GM21786 (cell line): ENCODE data around the gene SMIM28.
"Not testable (repeated sequence)": the region's sequence is repeated elsewhere in the genome, so short reads cannot be mapped to it uniquely, and the experiment has no call there.

Experiments used
- ATAC-seq: cut with Tn5 transposase; IDR thresholded peaks from one replicate; pipeline ENCODE4 v1.9.1; 2021; ENCODE audit not compliant: unreplicated experiment

The SMIM28 gene

DNA sequence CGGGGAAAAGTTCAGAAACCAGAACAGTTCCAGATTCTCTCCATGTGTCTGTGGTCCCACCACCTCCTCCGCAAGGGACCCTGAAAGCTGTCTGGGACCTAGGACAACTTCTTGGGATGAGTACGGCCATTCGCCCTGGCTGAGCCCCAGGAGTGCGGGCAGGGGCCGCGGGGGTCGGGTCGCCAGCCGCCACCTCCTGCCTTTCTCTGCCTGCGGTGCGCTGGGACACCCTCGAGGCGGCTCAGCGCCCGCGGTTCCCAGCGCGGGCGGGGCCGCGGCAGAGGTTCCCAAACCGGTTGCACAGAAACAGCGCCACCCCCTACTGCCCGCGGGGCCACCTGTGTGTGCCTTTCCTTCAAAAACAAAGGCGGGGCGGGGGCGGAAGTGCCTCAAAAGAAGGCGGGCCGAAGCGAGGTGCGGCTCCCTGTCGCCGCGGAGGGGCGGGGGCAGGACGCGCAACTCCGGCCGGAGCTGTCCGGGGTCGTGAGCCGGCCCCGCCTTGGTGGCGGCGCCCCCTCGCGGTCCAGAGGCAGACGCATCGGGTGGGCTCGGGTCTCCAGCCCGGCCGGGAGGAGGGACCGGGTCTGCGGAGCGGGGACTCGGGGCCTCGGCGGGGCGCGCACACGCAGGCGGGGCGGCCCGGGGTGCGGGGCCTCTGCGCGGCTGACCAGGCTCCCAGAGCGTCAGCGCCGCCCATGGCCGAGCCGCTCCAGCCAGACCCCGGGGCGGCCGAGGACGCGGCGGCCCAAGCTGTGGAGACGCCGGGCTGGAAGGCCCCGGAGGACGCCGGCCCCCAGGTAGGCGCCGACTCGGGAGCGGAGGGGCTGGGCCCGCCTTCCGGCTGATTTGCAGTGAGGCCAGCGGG lies 26.3 kb downstream of the SMIM28 start, which contains the start of gene HEBP2:
Gene HEBP2, plus strand, starts transcription at position 423 of the 865 bp plus-strand sequence. Its CDS starts 273 bp downstream, at position 696.
- ATAC-seq, result peak; percentile 75

- ATAC-seq, result no peak
Measured at GRCh38 chr6:138404666-138405337, 27.1 kb downstream of the SMIM28 start.

- no peak for ATAC-seq
Measured at GRCh38 chr6:138405816-138406413, 28.2 kb downstream of the SMIM28 start.

DNA sequence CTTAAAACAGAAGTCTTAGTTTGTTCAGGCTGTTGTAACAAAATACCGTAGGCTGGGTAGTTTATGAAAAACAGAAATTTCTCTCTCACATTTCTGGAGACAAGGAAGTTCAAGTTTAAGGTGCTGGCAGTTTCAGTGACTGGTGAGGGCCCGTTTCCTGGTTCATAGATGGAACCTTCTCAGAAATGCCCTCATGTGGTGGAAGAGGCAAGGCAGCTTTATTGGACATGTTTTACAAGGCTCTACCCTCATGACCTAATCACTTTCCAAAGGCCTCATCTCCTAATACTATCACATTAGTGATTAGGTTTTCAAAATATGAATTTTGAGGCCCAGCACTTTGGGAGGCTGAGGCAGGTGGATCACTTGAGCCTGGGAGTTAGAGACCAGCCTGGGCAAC lies 28.7 kb downstream of the SMIM28 start:
- no peak for ATAC-seq

- ATAC-seq, result no peak
Measured at GRCh38 chr6:138410048-138410735, 32.5 kb downstream of the SMIM28 start.

DNA sequence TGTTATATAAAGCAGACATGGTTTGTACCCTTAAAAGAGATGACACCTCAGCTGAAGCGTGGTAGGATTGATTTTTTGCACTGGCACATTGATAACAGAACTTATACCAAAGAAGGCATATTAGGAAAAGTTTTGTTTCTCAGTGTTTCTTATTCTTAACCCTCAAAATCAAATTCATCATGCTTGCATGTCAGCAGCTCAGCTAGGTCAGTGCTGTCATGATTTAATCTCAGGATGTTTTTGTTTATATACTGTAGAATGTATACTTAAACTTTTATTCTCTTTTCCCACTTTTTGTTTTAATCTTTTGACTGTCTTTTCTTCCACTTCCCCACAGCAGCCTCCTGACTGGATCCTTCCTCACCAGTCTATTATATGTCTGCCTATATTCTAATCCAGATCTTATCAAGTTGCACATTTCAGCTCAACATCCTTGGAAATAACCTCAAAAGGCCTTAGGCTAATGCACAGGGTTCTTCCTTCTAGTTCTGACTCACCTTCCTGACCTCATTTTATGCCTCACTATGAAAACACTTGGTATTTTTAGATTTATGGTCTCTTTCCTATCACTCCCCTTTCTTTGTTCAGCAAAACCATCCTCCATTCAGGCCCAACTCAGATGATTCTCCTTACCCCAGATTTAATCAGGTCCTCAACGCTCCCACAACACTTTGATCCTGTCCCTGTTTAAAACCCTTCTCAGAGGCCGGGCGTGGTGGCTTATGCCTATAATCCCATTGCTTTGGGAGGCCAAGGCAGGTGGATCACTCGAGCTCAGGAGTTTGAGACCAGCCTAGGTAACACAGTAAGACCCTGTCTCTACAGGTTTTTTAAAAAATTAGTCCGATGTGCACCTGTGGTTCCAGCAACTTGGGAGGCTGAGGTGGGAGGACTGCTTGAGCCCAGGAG lies 33.5 kb downstream of the SMIM28 start:
- no peak for ATAC-seq

DNA sequence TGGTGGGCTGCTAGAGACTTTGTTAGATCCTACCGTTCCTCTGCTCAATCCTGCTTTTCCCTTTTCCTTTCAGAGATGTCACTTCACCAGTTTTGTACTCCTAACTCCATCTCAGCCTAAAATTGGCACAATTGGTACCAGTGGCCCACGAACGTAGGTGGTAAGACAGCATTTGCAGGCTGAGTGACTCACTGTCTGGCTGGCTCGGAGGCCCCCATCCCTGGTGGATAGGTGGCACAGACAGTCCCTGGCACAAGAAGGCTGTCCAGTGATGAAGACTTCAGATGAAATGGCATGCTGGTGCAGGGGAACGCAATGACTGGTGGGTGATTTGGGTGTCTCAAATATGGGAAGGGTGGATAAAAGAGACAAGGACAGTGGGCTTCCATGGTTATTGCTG lies 37.4 kb downstream of the SMIM28 start:
- no peak for ATAC-seq

- ATAC-seq, result no peak
Measured at GRCh38 chr6:138416206-138416605, 38.5 kb downstream of the SMIM28 start.

GRCh38 chr6:138417493-138418117 lies 39.9 kb downstream of the SMIM28 start:
- ATAC-seq, result no peak

DNA sequence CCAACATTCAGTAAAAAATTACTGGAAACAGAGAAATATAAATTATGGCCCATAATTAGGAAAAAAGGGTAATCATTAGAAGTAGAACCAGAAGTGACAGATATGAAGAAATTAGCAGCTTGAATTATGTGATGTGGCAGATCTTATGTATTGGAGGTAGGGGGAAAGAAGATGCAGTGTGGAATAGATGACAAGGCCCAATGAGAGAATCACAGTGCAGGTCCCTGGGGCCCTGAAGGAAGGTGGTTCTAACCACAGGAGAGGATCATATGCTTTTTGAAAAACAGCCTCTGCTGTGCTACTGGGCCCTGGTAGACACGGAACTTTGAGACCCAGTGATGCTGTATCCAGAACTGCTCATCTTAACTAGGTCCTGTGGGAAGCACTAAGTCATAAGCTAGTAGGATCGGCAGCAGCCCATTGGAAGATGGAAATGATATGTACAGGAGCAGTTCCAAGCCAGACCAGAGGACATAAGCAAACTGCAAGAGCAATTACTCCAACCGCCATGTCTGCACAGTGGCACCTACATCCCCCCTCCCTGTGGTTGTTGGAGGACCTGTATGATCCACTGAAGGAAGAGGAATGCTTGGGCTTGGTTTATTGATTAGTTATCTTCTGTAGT lies 40.5 kb downstream of the SMIM28 start:
- no peak for ATAC-seq

DNA sequence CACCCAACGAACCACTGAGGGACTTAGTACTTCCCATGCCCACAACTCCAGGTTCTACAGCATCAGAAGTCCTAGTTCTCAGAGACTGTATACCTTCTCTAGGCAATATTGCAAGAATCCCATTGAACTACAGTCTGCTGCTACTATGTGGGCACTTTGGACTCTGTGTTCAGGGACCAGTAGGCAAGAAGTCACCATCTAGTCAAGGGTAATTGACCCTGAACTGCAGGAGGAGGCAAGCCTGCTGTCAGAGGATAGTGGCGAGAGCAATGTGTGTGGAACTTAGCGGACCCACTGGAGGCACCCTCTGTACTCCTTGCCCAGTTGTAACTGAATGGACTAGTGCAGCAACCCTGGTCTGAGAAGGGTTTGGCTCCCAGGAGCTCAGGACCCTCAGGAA lies 42.1 kb downstream of the SMIM28 start:
- no peak for ATAC-seq

DNA sequence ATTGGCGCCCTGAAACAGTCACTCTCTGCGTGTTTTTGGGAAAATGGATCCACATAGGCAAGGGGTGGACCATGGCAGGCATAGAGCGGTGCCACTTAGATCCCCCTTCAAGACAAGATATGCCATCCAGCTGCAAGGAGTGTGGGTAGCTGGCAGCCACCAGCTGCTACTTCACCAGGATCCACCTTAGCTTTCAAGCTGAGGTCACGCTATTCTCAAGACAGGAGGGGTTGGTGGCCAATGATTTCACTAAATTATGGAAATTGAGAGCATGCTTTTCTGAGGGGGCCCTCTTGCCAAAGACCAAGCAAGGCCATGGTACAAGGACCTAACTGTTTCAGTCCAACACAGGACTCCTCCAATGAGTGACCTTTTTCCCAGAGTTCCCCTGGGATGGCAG lies 42.7 kb downstream of the SMIM28 start:
- no peak for ATAC-seq

DNA sequence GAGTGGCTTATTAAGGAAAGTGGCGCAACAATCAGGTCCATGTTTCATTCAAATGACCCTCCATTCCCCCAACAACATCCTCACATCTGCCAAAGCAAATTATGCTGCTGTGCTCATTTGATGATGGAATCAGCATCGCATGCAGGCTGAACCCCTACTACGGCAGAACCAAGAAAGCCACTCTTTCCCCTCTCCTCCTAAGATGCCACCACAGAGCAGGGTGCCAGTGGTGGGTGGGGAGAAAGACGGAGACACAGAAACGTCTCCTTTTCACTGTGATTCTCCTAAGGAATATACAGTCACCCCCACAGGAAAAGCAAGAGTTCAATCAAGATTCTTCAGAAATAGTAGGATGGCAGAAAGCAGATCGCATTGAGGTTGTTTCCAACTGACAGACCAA lies 43.4 kb downstream of the SMIM28 start:
- ATAC-seq, result no peak

DNA sequence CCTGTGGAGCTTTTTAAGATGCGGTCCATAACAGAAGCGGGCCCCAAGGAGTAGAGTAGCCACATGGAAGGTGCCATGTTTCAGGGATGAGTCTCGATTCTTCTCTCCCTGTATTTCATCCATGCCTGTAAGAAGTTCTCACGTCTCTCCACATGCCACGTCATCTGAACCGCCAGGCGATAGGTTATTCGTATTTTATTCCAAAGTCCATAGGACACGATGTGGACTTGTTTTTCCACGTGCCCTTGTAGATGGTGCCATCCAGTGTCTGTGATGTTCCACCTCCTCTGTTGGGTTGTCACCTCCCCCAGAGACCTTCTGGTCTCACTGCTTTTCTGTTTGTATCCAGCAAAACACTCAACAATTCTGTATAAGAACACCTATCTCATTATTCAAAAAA lies 43.9 kb downstream of the SMIM28 start:
- no peak for ATAC-seq

DNA sequence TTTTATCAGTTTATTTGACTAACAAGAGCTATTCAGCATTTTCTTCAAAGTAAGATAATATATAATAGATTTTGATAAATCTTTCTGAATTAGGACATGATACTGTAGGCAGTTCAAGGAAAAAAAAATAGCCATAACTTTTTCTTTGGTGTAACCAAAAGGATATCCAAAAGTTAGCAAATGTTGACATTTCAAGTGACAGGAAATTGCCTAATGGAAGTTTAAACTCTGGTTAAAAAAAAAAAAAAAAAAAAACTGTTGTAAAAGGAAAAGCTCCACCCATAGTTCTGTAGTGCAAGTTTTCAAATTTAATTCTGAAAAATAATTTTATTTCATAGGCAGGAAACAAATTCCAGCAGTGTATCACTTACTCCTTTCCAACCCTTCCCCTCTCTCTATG lies 45.2 kb downstream of the SMIM28 start:
- ATAC-seq, result no peak

- no peak for ATAC-seq
Measured at GRCh38 chr6:138424004-138424904, 46.5 kb downstream of the SMIM28 start.

DNA sequence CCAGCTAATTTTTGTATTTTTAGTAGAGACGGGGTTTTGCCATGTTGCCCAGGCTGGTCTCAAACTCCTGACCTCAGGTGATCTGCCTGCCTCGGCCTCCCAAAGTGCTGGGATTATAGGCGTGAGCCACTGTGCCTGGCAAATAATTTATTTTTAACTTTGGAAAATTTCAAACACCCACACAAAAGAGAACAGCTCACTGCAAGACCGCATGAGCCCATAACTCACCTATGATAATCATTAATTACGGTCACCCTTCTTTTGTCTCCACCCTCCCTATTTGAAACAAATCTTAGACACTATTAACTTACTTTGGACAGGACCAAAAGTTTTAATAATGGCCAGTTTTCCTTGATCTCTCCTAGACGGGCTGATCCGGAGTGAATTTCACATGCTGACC lies 47.6 kb downstream of the SMIM28 start:
- ATAC-seq, result not testable (repeated sequence)

DNA sequence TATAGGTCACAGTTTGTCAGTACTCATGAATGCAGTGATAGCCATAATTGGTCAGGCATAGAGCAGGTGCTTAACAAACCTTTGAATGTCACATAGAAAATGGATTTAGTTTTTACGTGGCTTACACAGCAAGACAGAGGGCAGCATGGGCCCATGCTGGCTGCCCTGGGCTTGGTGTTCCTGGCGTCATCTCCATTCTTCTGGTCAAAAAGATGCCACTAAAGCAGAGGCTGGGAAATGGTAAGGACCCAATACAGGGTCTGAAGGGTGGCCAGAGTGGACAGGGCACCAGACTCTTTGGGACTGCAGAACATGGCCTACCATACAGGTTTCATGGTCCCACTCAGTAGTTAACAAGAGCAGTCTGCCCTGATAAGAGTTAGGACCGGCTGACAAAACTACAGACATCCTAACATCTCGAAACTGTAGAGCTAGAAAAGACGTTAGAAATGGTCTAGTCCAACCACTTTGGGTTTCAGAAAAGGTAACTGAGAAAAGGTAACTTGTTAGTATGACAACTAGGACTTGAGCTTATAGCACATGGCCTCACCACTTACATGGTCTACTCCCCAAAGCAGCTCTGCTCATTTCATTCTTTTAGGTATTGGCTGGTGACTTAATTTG lies 48.9 kb downstream of the SMIM28 start:
- ATAC-seq, result no peak
